ENCODE results near the gene PPIL1.

The PPIL1 gene

DNA sequence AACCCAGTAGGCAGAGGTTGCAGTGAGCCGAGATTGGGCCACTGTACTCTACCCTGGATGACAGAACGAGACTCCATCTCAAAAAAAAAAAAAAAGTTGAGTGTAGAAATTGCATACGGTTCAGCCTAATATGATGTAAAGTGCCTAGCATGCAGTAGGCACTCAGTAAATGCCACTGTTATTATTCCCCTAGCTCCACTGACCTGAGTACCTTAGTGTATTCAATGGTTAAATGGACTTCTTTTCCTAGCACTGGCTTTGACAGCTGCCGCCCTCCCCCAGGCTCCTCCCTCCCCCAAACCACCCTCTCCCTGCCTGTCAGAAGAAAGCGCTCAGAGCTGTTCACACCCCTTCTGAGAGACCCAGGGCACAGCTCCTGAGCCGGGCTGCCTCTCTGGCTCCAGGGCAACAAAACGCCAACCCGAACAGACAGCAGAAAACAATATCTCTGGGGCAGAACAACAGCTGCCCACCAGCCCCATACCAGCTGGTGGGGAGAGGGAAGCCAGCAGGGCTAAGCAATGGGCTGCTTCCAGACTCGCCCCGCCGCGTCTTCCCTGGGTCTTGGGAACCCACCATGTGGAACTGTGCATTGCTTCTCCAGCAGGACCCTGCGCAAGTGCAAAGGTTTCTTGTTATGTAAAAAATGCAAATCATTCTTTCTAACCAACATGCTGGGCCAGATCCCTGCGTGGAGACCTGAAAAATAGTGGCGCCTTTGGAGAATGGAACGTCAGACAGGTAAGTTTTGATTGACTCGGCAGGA, 39.8 kb downstream of the PPIL1 start:
- no peak for DNase-seq (ENCODE audit: low spot score)

DNA sequence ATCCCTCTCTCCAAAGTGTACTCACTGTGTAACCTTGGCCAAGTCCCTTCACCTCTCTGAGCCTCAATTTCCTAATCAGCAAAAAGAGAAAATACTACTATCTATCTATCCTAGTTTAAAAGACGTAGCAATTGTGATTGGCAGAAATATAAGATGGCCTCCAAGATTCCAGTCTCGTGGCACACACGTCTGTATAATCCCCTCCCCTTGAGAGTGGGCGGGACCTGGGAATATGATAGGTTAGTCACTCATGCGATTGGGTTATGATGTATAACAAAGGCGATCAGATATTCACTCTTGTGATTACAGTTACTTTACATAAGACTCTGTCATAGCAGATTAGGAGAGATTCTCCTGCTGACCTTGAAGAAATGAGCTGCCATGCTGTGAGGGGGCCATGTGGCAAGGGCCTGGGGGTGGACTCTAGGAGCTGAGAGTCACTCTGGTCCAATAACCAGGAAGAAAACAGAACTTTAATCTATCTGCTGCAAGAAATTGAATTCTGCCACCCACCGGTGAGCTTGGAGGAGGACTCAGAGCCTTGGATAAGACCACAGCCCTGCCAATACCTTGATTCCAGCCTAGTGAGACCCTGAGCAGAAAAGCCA, 41.3 kb downstream of the PPIL1 start:
- no peak for DNase-seq (ENCODE audit: low spot score)

DNA sequence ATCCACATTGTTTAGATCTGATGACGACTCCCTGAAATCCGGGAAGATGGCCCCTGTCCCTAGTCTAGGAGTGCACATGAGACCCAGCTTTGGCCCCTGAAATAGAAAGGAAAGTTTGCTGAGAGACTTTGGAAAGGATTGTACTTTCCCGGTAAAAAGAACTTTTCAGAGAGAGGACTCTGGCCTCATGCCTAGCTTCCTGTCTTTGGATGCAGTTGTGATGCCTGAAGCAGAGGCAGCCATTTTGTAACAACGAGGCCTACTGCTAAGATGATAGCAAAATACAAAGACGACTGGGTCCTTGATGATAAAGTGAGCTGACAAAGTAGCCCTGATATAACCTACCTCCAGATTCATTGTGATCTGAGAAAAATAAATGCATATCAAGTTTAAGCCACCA, 42.3 kb downstream of the PPIL1 start:
- DNase-seq (ENCODE audit: low spot score): no peak

DNA sequence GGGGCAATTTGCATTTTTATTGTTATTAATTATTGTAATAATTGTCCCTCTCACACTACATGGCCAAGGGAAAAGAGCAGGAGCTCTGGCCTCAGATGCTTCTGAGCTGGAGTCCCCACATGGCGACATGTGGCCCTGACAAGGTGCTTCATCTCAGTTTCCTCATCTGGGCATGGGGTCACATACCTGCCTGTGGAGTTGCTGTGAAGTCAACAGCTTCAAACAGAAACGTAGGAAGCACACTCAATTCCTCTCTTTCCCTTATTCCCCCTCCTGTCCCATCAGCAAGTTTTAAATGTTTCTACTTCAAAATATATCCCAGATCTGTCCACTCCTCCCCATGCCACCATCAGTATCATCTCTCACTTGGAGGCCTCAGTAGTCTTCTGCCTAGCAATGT, 44.0 kb downstream of the PPIL1 start:
- no peak for DNase-seq (ENCODE audit: low spot score)

DNA sequence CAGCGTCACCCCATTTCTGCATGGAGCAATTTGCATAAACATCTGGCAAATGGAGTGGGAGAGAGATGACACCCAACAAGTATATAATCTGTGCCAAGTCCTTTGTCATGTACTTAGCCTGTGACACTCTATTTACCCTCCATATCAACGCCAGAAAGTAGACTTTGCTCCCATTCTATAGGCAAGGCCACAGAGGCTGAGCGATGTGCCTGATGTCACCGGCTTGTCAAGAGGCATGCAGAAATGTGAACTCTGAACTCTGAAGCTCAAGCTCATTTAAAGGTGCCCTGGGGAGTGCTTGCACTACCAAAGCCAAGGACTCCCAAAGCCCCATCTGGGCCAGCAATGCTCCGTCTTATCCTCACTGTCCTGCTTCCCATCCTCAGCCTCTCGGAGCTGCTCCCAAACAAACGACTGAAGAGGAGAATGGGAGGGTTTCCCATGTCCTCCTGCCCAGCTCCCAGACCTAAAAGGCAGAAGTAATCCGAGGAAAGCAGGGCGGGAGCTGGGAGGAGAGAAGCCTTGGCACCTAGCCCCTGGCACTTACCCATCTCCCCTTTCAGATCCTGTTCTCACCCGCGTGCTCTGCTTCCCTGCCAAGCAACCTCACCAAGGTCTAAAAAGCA, 44.6 kb downstream of the PPIL1 start:
- DNase-seq (ENCODE audit: low spot score): no peak

DNA sequence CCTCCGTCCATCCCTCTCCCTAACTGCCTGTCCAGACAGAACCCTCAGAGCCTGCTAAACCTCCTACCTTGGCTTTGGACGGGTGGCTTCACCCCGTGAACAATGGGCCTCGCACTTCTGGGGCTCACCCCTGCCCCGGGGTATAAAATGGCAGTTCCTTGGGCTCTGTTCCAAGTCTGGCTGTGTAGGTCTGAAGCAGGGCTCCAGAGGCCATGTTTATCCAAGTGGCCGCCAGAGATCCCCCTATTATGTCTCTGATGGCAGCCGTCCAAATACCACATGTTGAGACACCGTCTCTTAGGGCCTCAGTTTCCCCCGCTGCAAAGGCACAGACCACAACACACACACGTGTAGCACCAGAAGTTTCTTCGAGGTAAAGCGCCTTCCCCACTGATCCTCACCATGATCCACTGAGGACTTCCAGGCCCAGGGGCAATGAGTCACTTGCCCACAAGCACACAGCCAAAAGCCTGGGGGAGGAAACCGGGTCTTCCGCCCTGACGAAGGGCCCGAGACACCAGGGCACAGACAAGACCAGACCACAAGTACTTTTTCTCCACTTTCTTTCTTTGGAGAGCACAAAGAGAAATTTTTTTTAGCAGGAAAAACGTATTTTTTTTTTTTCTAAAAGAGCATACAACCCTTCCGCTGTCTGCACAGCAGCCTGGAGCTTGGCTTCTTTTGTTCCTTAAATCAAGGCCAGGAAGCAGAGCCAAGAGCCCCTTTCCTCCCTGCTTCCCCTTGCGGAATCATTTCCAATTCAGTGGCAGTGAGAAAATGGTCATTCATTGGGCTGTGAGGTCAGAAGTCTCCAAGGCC, 47.1 kb downstream of the PPIL1 start:
- DNase-seq (ENCODE audit: low spot score): peak; percentile 79

DNA sequence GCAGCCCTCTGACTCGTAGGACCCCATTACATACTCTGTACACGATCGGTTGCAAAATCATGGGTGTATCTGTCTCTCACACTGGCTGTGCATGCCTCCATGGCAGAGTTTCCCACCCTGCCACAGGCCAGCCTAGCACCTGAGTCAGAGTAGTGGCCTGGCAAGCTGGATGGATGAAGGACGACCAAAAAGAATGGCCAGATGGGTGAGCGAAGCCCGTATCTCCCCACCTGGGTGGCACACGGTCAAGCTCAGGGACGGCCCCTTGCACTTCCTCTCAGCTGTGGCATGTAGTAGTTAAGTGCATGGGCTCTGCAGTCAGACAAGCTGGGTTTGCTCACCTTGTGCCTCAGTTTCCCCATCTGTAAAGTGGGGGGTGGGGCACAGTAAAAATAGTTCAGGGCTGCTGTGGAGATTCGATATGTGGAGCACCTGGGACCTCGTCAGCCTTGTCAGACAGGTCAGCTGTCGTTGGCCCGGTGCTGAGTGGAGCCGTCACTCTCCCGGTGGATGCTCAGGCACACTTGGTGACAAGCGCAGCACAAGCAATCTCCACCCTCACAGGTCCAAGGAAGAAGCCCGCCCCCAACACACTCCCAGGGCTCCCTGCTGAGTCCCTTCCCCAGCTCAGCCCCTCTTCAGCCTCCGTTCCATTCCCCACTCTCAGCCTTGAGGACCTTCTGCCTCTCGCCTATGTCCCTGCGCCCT, 47.9 kb downstream of the PPIL1 start:
- no peak for DNase-seq (ENCODE audit: low spot score)

DNA sequence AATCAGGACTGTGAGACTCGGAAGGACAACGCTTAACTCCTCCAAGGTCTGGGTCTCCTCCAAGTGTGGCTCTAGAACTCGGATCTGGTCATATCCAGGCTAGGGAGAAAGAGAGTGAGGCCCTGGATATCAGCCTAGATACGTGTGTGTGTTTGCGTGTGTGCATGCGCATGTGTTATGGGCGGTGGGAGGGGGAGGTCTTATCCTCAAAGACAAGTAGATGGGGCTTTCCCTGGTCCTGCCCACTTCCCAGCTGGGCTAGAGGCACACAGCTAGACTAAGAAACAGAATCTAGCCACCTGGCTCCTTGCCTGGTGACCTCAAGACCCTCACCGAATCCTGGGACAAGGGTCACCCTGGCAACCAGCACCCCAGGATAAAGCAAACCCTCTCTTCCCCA, 48.6 kb downstream of the PPIL1 start:
- no peak for DNase-seq (ENCODE audit: low spot score)

DNA sequence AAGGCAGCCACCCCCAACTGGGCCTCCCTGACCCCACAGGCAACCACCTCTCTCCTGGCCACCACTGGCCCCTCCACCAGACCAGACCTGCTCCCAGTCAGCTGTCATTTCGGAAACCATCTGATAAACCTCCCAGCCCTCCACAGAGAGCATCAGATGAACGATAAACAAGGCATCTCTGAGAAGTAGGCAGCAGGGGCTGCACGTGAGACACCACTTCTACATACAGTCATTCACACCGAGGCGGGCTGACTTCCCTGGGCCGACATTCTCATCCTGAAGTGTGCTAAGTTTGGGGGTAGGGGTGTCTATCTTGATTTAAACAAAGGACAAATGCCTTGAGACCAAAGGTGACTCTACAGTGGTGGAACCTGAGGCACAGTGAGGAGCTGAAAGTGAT, 49.2 kb downstream of the PPIL1 start:
- no peak for DNase-seq (ENCODE audit: low spot score)

DNA sequence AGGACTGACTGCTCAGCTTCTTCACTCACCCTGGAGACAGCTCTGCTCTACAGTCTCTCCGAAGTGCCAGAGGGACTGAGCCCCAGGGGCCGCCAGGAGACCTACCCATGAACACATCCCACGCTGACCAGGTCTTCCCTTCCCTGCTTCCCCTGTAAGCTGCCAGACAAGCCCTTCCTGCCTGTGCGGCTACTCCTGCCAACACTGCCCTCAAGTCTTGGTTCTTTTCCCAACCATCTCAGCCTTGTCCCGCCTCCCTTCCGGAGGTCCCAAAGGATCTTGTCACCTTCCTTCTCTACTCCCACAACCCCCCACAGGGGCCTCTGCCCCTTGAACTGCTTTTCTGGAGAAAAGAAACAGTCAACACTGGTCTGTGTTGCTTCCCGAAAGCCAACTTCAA, 50.4 kb downstream of the PPIL1 start:
- no peak for DNase-seq (ENCODE audit: low spot score)

DNA sequence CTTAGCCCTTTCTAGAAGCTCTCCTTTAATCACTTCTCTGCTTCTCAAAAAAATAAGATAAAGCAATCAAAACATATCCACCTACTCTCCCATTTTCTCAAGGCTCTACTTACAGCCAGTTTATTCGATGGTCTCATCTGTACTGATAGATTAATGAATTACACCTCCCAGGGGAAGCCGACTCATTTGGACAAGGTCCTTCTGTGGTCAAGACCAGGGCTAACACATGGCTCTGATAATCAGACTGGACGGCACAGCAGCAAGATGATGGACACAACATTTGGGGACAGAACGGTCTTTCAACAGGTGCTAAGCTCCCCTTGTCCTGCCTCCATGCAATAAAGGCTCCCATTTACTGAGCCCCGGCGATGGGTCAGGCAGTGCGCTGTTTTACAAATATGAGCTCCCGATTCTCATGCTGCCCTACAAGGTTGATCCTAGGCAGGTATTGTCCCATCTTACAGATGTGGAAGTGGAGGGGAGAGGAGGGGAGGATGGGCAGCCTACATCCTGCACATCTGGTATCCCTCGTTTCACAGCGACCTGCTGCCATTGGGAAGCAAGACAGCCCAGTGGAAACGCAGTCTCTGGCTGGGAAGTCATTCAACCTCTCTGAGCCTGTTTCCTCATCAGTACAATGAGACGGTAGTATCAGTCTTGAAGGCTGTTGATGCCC, 51.0 kb downstream of the PPIL1 start:
- no peak for DNase-seq (ENCODE audit: low spot score)

DNA sequence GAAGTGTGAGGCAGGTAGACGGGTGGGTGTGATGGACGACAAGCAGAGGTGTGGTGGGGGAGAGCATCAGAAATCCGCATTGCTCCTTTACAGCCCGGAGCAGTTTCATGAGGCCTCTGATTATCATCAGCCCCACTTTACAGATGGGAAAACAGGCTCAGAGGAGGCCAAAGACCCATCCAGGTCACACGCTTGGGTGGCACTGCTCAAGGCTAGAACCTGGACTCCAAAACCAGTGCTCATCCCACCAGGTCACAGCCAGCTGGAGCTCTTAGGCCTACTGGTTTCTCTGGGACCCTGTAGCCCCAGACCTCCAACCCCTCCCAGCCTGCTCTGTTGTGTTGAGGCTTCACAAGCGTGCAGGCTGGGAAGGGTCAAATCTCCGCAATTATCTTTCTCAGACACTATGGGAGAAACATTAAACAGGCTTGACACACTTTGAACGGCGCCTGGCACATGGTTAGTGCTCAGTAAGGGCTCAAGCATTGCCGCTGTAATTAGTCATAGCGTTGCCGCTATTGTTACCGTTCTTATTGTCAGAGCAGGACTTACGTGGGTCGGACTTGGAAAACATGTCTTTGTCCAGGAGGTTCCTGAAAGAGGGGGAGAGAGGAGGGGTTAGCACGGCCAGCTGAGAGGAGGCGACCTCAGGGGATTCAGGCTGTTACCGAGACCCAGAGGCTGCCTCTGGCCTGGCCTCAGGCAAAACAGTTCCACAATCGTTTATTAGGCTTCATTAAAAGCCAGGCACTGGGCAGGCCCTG, 51.9 kb downstream of the PPIL1 start:
- no peak for DNase-seq (ENCODE audit: low spot score)

DNA sequence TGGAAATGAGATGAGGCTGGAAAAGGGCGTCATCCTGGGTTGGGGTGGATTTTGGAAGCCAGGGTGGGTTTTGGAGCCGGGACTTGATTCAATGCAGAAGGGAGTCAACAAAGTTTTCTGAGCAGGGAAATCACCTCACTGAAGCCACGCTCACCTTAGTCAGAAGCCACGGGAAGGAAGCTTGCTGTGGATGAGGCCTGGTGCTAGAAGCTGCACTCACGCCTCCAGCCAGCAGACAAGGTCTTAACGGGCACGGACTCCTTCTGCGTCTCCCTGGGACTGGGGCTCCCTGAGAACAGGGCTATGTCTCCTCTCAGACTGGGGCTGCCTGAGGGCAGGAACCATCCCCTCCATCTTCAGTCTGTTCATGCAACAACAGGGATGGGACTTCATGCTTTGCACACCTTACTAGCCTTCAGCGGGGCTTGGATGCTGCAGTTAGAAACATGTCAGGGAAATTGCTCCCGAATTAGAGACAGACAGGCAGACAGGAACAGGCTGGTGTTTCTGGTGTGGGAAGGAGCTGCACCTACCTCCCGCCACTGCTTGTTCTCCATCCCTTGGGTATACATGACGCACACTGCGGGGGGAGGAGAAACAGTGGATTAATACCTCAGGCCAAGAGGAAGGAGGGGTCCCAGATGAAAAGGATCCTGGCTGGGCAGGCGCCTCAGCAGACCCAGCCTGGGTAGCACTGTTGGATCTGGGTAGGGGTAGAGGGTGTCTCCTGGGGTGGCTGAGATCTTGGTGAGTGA, 52.8 kb downstream of the PPIL1 start:
- DNase-seq (ENCODE audit: low spot score): peak; percentile 95

DNA sequence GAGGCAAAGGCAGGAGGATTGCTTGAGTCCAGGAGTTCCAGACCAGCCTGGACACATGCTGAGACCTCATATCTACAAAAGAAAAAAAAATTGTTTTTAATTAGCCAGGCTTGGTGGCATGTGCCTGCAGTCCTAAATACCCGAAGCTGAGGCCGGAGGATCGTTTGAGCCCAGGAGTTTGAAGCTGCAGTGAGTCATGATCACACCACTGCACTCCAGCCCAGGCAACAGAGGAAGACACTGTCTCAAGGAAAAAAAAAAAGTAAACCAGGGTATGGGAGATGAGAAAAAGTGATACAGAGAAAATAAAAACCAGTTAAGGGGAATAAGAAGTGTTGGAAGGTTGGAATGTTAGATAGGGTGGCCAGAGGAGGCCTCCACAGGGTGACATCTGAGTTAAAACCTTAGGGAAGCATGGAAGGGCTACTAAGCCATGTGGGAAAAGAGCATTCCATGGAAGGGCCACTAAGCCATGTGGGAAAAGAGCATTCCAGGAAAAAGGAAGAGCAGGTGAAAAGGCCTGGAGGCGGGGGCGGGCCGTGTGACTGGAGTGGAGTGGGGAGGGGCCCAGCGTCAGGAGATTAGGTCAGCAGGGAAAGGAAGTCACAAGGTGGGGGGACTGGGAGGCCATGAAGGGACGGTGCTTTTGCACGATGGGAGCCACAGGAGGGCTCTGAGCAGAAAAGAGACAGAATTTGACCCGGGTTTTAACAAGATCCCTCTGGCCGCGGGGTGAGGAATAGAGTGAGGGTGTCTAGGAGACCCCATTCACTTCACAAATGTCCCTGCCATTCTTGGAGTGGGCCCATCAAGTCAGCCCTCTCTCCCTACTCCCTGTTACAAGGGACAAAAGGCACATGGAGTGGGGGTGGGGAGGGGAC, 53.7 kb downstream of the PPIL1 start:
- DNase-seq (ENCODE audit: low spot score): peak; percentile 97

DNA sequence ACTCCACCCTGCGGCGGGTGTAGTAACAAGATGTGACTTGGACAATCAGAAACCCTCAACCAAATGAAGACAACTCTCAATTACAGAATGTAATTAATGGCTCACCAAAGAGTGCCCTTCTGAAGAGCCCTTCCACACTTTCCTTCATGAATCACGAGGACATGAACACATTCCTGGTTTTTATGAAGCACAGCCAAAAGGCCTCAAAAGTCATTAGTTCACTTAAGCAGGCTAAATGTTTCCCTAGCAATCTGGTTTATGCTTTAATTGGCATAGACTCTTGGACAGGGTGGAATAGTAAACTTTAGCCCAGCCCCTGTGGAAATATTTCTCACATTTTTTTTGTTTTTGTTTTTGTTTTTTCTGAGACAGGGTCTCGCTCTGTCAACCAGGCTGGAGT, 55.8 kb downstream of the PPIL1 start:
- no peak for DNase-seq (ENCODE audit: low spot score)

DNA sequence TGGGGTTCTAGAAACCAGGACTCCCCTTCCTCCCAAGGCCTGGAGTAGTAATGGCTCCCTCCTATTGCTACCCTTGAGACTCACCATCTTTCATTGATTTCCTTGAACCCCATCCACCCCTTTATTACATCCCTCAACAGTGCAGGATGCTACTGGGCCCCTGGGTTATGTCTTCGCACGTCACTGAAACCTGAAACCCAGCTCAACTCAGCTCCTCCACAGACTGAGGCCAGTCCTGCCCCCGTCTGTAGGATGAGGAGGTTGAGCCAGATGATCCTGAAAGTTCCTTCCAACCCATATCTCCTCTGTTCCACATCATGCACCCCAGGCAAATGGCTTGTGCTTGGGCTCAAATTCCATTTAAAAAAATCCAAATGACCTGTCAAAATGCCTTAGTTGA, 56.8 kb downstream of the PPIL1 start:
- DNase-seq (ENCODE audit: low spot score): no peak

DNA sequence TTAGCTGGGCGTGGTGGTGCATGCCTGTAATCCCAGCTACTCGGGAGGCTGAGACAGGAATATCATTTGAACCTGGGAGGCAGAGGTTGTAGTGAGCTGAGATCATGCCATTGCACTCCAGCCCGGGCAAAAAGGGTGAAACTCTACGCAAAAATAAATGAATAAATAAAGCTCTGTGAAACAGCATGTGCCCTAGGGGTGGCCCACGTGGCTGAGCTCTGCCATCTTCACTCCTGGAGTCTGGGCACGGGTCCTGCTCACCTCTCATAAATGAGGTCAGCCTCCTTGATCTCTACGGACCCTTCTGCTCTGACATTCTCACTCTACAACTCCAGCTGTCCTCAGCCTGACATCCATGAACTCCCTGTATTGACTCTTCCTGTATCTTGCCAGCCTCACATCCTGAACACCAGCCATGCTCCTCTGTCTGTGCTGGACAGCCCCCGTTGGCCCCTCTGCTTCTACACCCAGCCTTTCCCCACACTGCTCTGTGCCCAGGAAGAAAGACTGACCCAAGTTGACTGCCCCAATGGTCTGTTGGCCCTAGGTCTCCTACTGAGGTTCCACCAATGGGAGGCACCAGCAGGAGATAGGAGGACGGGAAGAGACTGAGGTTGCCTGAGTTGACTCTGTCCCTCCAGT, 57.3 kb downstream of the PPIL1 start:
- no peak for DNase-seq (ENCODE audit: low spot score)

DNA sequence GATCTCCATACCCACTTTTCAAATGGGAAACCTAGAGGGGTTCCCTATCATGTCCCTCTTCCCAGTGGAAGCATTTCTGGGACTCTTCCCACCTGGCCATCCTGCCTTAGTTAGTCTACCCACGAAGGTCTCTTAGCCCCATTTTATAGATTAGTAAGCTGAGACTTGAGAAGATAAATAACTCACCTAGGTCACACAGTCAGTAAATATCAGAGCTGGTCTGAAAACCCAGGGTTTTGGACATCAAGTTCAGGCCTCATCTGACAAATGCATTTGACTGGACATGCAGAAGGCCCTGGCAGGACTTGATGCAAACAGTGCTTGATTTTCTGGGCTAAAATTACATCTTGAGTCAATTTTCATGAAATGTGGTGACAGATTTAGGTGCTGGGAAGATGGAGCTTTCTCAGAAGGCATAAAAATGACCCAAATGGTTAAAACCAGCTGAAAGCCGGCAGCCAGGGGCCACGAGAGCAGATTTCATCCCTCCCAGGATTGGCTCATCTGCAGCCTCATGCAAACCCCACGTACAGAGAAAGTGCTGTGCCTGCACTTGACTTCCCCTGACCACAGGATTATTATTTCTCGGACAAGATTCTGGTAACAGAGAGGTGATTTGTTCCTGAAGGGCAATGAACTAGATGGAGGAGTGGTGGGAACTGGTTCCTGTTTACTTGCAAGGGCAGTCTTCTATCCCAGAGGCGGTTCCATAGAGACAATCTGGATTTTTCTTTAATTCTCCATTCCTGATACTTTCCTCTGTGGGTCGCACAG, 58.5 kb downstream of the PPIL1 start:
- peak; percentile 86 for DNase-seq (ENCODE audit: low spot score)

All from COLO829 (cell line).